HEK293 (cell line): ENCODE measurements around the gene MPV17.

Source experiments
- EGR2 ChIP-seq: fragments of 450-650 bp; formaldehyde crosslinking; IDR thresholded peaks from 2 replicates; pipeline ENCODE4 v1.5.1; 2016; ENCODE audit warnings: low read depth, missing biosample characterization, missing genetic modification characterization
- GFI1B ChIP-seq: fragments of 450-650 bp; formaldehyde crosslinking; IDR thresholded peaks from 2 replicates; pipeline ENCODE4 v1.5.1; 2016; ENCODE audit warnings: missing biosample characterization, missing genetic modification characterization
- HOXA7 ChIP-seq: sonication (generic); formaldehyde crosslinking; IDR thresholded peaks from 2 replicates; pipeline ENCODE4 v1.8.1; 2022; ENCODE audit warnings: missing genetic modification reagents, borderline replicate concordance
- SCRT1 ChIP-seq: fragments of 450-650 bp; formaldehyde crosslinking; IDR thresholded peaks from 2 replicates; pipeline ENCODE4 v1.5.1; 2016; ENCODE audit warnings: missing biosample characterization, missing genetic modification characterization, borderline replicate concordance
- SP3 ChIP-seq: fragments of 450-650 bp; formaldehyde crosslinking; IDR thresholded peaks from 2 replicates; pipeline ENCODE4 v1.5.1; 2016; ENCODE audit warnings: missing biosample characterization, missing genetic modification characterization
- ZEB2 ChIP-seq: fragments of 450-650 bp; formaldehyde crosslinking; IDR thresholded peaks from 2 replicates; pipeline ENCODE4 v1.5.1; 2016; ENCODE audit warnings: missing biosample characterization, missing genetic modification characterization
- ZFHX2 ChIP-seq: fragments of 450-650 bp; formaldehyde crosslinking; conservative IDR thresholded peaks from 2 replicates; pipeline ENCODE4 v1.5.1; 2016; ENCODE audit warnings: missing biosample characterization, missing genetic modification characterization
- ZIC2 ChIP-seq: fragments of 450-650 bp; formaldehyde crosslinking; IDR thresholded peaks from 2 replicates; pipeline ENCODE4 v1.5.1; 2016; ENCODE audit warnings: missing biosample characterization, missing genetic modification characterization
- ZNF114 ChIP-seq: fragments of 450-650 bp; formaldehyde crosslinking; IDR thresholded peaks from 2 replicates; pipeline ENCODE4 v1.5.0; 2017; ENCODE audit warnings: missing biosample characterization, missing genetic modification characterization
- ZNF155 ChIP-seq: fragments of 450-650 bp; formaldehyde crosslinking; IDR thresholded peaks from 2 replicates; pipeline ENCODE4 v1.5.1; 2016; ENCODE audit warnings: missing biosample characterization, missing genetic modification characterization
- ZNF174 ChIP-seq: fragments of 450-650 bp; formaldehyde crosslinking; IDR thresholded peaks from 2 replicates; pipeline ENCODE4 v1.5.0; 2017; ENCODE audit warnings: missing biosample characterization, mild to moderate bottlenecking, missing genetic modification characterization
- ZNF175 ChIP-seq: fragments of 450-650 bp; formaldehyde crosslinking; IDR thresholded peaks from 2 replicates; pipeline ENCODE4 v1.5.1; 2016; ENCODE audit warnings: missing biosample characterization, missing genetic modification characterization
- ZNF302 ChIP-seq: fragments of 450-650 bp; formaldehyde crosslinking; IDR thresholded peaks from 2 replicates; pipeline ENCODE4 v1.5.1; 2016; ENCODE audit warnings: missing biosample characterization, missing genetic modification characterization, low read depth
- ZNF341 ChIP-seq: fragments of 450-650 bp; formaldehyde crosslinking; IDR thresholded peaks from 2 replicates; pipeline ENCODE4; 2016; ENCODE audit warnings: low read depth, missing biosample characterization, missing genetic modification characterization
- ZNF544 ChIP-seq: fragments of 450-650 bp; formaldehyde crosslinking; IDR thresholded peaks from 2 replicates; pipeline ENCODE4 v1.5.0; 2017; ENCODE audit warnings: missing biosample characterization, missing genetic modification characterization
- ZNF560 ChIP-seq: fragments of 450-650 bp; formaldehyde crosslinking; IDR thresholded peaks from 2 replicates; pipeline ENCODE4 v1.5.1; 2017; ENCODE audit warnings: missing biosample characterization, missing genetic modification characterization, borderline replicate concordance
- ZNF776 ChIP-seq: fragments of 450-650 bp; formaldehyde crosslinking; IDR thresholded peaks from 2 replicates; pipeline ENCODE4 v1.5.0; 2017; ENCODE audit warnings: missing biosample characterization, missing genetic modification characterization, borderline replicate concordance
- ZXDB ChIP-seq: fragments of 450-650 bp; formaldehyde crosslinking; IDR thresholded peaks from 2 replicates; pipeline ENCODE4 v1.5.1; 2016; ENCODE audit warnings: missing biosample characterization, missing genetic modification characterization
- TF ChIP-seq, protein P1 (sequence below): fragments of 450-650 bp; formaldehyde crosslinking; IDR thresholded peaks from 2 replicates; pipeline ENCODE4 v1.5.1; 2016; ENCODE audit warnings: missing biosample characterization, missing genetic modification characterization
- TF ChIP-seq, protein P2 (sequence below): fragments of 450-650 bp; formaldehyde crosslinking; IDR thresholded peaks from 2 replicates; pipeline ENCODE4 v1.5.1; 2016; ENCODE audit warnings: missing biosample characterization, missing genetic modification characterization, borderline replicate concordance
- TF ChIP-seq, protein P3 (sequence below): fragments of 450-650 bp; IDR thresholded peaks from 2 replicates; pipeline ENCODE4 v1.5.1; 2018; ENCODE audit warnings: missing biosample characterization, missing genetic modification characterization
- TF ChIP-seq, protein P4 (sequence below): fragments of 450-650 bp; formaldehyde crosslinking; IDR thresholded peaks from 2 replicates; pipeline ENCODE4 v1.5.1; 2017; ENCODE audit warnings: missing biosample characterization, missing genetic modification characterization
- TF ChIP-seq, protein P5 (sequence below): fragments of 450-650 bp; formaldehyde crosslinking; IDR thresholded peaks from 2 replicates; pipeline ENCODE4 v1.5.1; 2016; ENCODE audit warnings: missing biosample characterization, missing genetic modification characterization
- TF ChIP-seq, protein P6 (sequence below): fragments of 450-650 bp; formaldehyde crosslinking; IDR thresholded peaks from 2 replicates; pipeline ENCODE4 v1.5.1; 2016; ENCODE audit warnings: missing biosample characterization, missing genetic modification characterization
- TF ChIP-seq, protein P7 (sequence below): fragments of 450-650 bp; formaldehyde crosslinking; IDR thresholded peaks from 2 replicates; pipeline ENCODE4 v1.5.1; 2016; ENCODE audit warnings: missing biosample characterization, missing genetic modification characterization

The MPV17 gene

DNA sequence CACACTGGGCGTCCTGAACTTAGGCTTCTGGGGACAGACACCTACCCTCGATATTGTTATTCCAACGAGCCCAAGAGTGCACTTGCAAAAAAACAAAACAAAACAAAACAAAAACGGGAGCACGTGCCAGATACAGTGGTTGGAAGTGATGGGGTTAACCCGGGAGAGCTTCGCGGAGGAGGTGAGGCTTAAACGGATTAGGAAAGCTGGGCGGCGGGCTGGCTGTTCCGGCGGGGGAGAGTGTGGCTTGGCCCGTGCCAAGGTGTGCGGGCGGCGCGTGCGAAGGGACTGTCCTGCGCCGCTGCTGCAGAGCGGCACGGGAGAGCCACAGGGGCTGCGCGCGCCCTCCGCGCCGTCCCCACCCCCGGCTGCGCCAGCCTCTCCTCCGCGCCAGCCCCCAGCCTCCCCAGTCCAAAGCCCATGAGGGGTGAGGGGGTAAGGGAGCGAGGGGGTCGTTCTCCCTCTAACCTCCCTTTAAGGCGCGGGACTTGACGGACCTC is 58.6 kb downstream of the MPV17 start (continued):
- TF ChIP-seq SCRT1 (tag by site-specific recombination) (no peak), ZIC2 (peak; percentile 49), ZNF155 (tag by site-specific recombination) (no peak), ZNF560 (tag by site-specific recombination) (no peak), ZNF302 (tag by site-specific recombination) (no peak), ZEB2 (0 out of 2 replicates have a peak, but pooled peaks have one; percentile 32), ZXDB (tag by site-specific recombination) (peak; percentile 37), ZNF341 (tag by site-specific recombination) (peak; percentile 84), ZFHX2 (peak; percentile 97), ZNF175 (tag by site-specific recombination) (no peak), ZNF114 (tag by site-specific recombination) (no peak), GFI1B (tag by site-specific recombination) (no peak), ZNF174 (tag by site-specific recombination) (no peak), EGR2 (peak; percentile 93), ZNF544 (tag by site-specific recombination) (no peak), SP3 (peak; percentile 67), HOXA7 (CRISPR knock-in tag) (no peak), ZNF776 (no peak)
- TF ChIP-seq, protein P1, sequence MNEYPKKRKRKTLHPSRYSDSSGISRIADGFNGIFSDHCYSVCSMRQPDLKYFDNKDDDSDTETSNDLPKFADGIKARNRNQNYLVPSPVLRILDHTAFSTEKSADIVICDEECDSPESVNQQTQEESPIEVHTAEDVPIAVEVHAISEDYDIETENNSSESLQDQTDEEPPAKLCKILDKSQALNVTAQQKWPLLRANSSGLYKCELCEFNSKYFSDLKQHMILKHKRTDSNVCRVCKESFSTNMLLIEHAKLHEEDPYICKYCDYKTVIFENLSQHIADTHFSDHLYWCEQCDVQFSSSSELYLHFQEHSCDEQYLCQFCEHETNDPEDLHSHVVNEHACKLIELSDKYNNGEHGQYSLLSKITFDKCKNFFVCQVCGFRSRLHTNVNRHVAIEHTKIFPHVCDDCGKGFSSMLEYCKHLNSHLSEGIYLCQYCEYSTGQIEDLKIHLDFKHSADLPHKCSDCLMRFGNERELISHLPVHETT (tag by site-specific recombination), result no peak
- TF ChIP-seq, protein P2, sequence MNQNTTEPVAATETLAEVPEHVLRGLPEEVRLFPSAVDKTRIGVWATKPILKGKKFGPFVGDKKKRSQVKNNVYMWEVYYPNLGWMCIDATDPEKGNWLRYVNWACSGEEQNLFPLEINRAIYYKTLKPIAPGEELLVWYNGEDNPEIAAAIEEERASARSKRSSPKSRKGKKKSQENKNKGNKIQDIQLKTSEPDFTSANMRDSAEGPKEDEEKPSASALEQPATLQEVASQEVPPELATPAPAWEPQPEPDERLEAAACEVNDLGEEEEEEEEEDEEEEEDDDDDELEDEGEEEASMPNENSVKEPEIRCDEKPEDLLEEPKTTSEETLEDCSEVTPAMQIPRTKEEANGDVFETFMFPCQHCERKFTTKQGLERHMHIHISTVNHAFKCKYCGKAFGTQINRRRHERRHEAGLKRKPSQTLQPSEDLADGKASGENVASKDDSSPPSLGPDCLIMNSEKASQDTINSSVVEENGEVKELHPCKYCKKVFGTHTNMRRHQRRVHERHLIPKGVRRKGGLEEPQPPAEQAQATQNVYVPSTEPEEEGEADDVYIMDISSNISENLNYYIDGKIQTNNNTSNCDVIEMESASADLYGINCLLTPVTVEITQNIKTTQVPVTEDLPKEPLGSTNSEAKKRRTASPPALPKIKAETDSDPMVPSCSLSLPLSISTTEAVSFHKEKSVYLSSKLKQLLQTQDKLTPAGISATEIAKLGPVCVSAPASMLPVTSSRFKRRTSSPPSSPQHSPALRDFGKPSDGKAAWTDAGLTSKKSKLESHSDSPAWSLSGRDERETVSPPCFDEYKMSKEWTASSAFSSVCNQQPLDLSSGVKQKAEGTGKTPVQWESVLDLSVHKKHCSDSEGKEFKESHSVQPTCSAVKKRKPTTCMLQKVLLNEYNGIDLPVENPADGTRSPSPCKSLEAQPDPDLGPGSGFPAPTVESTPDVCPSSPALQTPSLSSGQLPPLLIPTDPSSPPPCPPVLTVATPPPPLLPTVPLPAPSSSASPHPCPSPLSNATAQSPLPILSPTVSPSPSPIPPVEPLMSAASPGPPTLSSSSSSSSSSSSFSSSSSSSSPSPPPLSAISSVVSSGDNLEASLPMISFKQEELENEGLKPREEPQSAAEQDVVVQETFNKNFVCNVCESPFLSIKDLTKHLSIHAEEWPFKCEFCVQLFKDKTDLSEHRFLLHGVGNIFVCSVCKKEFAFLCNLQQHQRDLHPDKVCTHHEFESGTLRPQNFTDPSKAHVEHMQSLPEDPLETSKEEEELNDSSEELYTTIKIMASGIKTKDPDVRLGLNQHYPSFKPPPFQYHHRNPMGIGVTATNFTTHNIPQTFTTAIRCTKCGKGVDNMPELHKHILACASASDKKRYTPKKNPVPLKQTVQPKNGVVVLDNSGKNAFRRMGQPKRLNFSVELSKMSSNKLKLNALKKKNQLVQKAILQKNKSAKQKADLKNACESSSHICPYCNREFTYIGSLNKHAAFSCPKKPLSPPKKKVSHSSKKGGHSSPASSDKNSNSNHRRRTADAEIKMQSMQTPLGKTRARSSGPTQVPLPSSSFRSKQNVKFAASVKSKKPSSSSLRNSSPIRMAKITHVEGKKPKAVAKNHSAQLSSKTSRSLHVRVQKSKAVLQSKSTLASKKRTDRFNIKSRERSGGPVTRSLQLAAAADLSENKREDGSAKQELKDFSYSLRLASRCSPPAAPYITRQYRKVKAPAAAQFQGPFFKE, result no peak
- TF ChIP-seq, protein P3, sequence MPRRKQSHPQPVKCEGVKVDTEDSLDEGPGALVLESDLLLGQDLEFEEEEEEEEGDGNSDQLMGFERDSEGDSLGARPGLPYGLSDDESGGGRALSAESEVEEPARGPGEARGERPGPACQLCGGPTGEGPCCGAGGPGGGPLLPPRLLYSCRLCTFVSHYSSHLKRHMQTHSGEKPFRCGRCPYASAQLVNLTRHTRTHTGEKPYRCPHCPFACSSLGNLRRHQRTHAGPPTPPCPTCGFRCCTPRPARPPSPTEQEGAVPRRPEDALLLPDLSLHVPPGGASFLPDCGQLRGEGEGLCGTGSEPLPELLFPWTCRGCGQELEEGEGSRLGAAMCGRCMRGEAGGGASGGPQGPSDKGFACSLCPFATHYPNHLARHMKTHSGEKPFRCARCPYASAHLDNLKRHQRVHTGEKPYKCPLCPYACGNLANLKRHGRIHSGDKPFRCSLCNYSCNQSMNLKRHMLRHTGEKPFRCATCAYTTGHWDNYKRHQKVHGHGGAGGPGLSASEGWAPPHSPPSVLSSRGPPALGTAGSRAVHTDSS (tag by site-specific recombination), result no peak
- TF ChIP-seq, protein P4, sequence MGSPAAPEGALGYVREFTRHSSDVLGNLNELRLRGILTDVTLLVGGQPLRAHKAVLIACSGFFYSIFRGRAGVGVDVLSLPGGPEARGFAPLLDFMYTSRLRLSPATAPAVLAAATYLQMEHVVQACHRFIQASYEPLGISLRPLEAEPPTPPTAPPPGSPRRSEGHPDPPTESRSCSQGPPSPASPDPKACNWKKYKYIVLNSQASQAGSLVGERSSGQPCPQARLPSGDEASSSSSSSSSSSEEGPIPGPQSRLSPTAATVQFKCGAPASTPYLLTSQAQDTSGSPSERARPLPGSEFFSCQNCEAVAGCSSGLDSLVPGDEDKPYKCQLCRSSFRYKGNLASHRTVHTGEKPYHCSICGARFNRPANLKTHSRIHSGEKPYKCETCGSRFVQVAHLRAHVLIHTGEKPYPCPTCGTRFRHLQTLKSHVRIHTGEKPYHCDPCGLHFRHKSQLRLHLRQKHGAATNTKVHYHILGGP (tag by site-specific recombination), result no peak
- TF ChIP-seq, protein P5, sequence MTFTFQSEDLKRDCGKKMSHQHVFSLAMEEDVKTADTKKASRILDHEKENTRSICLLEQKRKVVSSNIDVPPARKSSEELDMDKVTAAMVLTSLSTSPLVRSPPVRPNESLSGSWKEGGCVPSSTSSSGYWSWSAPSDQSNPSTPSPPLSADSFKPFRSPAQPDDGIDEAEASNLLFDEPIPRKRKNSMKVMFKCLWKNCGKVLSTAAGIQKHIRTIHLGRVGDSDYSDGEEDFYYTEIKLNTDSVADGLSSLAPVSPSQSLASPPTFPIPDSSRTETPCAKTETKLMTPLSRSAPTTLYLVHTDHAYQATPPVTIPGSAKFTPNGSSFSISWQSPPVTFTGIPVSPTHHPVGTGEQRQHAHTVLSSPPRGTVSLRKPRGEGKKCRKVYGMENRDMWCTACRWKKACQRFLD (tag by site-specific recombination), result no peak
- TF ChIP-seq, protein P6, sequence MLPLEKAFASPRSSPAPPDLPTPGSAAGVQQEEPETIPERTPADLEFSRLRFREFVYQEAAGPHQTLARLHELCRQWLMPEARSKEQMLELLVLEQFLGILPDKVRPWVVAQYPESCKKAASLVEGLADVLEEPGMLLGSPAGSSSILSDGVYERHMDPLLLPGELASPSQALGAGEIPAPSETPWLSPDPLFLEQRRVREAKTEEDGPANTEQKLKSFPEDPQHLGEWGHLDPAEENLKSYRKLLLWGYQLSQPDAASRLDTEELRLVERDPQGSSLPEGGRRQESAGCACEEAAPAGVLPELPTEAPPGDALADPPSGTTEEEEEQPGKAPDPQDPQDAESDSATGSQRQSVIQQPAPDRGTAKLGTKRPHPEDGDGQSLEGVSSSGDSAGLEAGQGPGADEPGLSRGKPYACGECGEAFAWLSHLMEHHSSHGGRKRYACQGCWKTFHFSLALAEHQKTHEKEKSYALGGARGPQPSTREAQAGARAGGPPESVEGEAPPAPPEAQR, result no peak
- TF ChIP-seq, protein P7, sequence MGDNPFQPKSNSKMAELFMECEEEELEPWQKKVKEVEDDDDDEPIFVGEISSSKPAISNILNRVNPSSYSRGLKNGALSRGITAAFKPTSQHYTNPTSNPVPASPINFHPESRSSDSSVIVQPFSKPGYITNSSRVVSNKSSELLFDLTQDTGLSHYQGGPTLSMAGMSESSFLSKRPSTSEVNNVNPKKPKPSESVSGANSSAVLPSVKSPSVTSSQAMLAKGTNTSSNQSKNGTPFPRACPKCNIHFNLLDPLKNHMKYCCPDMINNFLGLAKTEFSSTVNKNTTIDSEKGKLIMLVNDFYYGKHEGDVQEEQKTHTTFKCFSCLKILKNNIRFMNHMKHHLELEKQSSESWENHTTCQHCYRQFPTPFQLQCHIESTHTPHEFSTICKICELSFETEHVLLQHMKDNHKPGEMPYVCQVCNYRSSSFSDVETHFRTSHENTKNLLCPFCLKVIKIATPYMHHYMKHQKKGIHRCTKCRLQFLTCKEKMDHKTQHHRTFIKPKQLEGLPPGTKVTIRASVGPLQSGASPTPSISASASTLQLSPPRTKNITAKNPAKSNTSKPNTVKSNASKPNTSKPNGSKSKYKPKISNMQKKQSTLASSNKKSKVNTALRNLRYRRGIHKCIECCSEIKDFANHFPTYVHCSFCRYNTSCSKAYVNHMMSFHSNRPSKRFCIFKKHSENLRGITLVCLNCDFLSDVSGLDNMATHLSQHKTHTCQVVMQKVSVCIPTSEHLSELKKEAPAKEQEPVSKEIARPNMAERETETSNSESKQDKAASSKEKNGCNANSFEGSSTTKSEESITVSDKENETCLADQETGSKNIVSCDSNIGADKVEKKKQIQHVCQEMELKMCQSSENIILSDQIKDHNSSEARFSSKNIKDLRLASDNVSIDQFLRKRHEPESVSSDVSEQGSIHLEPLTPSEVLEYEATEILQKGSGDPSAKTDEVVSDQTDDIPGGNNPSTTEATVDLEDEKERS, result no peak
